NT2/D1 (cell line): ENCODE data around the gene DPP6.

Source experiments
- SUZ12 ChIP-seq: IDR thresholded peaks from 2 replicates; pipeline ENCODE4 v1.6.1; 2011; ENCODE audit not compliant: insufficient read length, insufficient read depth; ENCODE audit errors: extremely low read depth
- YY1 ChIP-seq: IDR thresholded peaks from 2 replicates; pipeline ENCODE4 v1.6.1; 2011; ENCODE audit not compliant: insufficient read length, insufficient read depth
- ZNF274 ChIP-seq: IDR thresholded peaks from 2 replicates; pipeline ENCODE4 v1.6.1; 2011; ENCODE audit warnings: mild to moderate bottlenecking, low read depth, low read length

GRCh38 chr7:154383045-154383444 is 330.8 kb downstream of the DPP6 start:
- TF ChIP-seq YY1: no peak
- no peak for TF ChIP-seq SUZ12
- no peak for TF ChIP-seq ZNF274
